NCI-H460 (cell line): ENCODE data around the gene CCT3. TPM values are rescaled to one million over a fixed set of nuclear protein-coding genes. Genes with fewer than 3 reads are reported as not detected.

Experiments
- DNase-seq: peaks from one replicate; pipeline ENCODE4 v3.0.0-alpha.2; 2016; ENCODE audit warnings: low read depth; ENCODE audit errors: extremely low read depth
- total RNA-seq: library from RNA; depleted of rRNA; stranded (reverse); fragments of >200 nt; shearing (Covaris generic); gene quantifications from 2 replicates; pipeline ENCODE4 v1.2.3, GENCODE V29; 2014; rRNA removed

CCT3 gene
- total RNA-seq, 1 experiment from 2014 or later = 571 TPM

- DNase-seq = peak; percentile 100
These were observed 55.4 kb downstream of the CCT3 start, which contains the start of gene SMG5 for GRCh38 chr1:156282479-156283222. SMG5 (minus strand) TSS chr1:156282825; CDS start chr1:156282680, 145 bp downstream.

GRCh38 chr1:156281693-156282478, 56.2 kb downstream of the CCT3 start:
- DNase-seq = no peak

- no peak for DNase-seq
These were observed 56.8 kb downstream of the CCT3 start for GRCh38 chr1:156281281-156281680.

GRCh38 chr1:156279837-156280236, 58.3 kb downstream of the CCT3 start:
- DNase-seq = no peak

- no peak for DNase-seq
These were observed 61.1 kb downstream of the CCT3 start for GRCh38 chr1:156276966-156277381.

GRCh38 chr1:156276532-156276931, 61.6 kb downstream of the CCT3 start:
- no peak for DNase-seq

- no peak for DNase-seq
These were observed 67.8 kb downstream of the CCT3 start for GRCh38 chr1:156270314-156270713.

- DNase-seq = no peak
These were observed 69.8 kb downstream of the CCT3 start for GRCh38 chr1:156268336-156268735.

- no peak for DNase-seq
These were observed 72.0 kb downstream of the CCT3 start for GRCh38 chr1:156266051-156266450.

GRCh38 chr1:156263288-156263655, 74.8 kb downstream of the CCT3 start:
- DNase-seq = no peak

GRCh38 chr1:156262461-156263287, 75.4 kb downstream of the CCT3 start:
- no peak for DNase-seq

- DNase-seq = no peak
These were observed 77.2 kb downstream of the CCT3 start for GRCh38 chr1:156260896-156261295.

- DNase-seq = no peak
These were observed 78.3 kb downstream of the CCT3 start for GRCh38 chr1:156259805-156260204.

Other genes starting within 250 kb of the CCT3 start
- 315 and 336 TPM in 2 replicates for gene LMNA, start 223.6 kb downstream of the CCT3 start, total RNA-seq
- gene SEMA4A, start 184.7 kb downstream of the CCT3 start, total RNA-seq = 0.10 and 0.29 TPM in 2 replicates
- 18.4 and 19.1 TPM in 2 replicates for gene SLC25A44, start 144.2 kb downstream of the CCT3 start, total RNA-seq
- 47.5 and 59.2 TPM in 2 replicates for gene PMF1, start 125.3 kb downstream of the CCT3 start, total RNA-seq
- 0.50 TPM in 1 of 2 replicates, not detected in the other for gene BGLAP, start 96.1 kb downstream of the CCT3 start, total RNA-seq
- gene PAQR6, start 90.2 kb downstream of the CCT3 start, total RNA-seq = 1.4 and 2.5 TPM in 2 replicates
- gene SMG5, start 55.5 kb downstream of the CCT3 start, total RNA-seq = 74.7 and 79.8 TPM in 2 replicates
- 11.3 and 13.3 TPM in 2 replicates for gene TMEM79, start 54.0 kb downstream of the CCT3 start, total RNA-seq
- 50.5 and 62.2 TPM in 2 replicates for gene GLMP, start 42.6 kb downstream of the CCT3 start, total RNA-seq
- gene VHLL, start 39.0 kb downstream of the CCT3 start, total RNA-seq = not detected in 2 replicates
- gene TSACC, start 234 bp upstream of the CCT3 start, total RNA-seq = 0.67 and 1.4 TPM in 2 replicates
- not detected in 2 replicates for gene RHBG, start 30.9 kb upstream of the CCT3 start, total RNA-seq
- gene MEF2D, start 162.5 kb upstream of the CCT3 start, total RNA-seq = 23.8 and 26.3 TPM in 2 replicates
- 27.6 and 28.7 TPM in 2 replicates for gene IQGAP3, start 234.3 kb upstream of the CCT3 start, total RNA-seq
- not detected in 2 replicates for gene TTC24, start 241.4 kb upstream of the CCT3 start, total RNA-seq